ENCODE measurements around the gene SETD6.

The SETD6 gene

GRCh38 chr16:58509256-58510096, 5.8 kb upstream of the SETD6 start:
- DNase-seq = no peak

DNA sequence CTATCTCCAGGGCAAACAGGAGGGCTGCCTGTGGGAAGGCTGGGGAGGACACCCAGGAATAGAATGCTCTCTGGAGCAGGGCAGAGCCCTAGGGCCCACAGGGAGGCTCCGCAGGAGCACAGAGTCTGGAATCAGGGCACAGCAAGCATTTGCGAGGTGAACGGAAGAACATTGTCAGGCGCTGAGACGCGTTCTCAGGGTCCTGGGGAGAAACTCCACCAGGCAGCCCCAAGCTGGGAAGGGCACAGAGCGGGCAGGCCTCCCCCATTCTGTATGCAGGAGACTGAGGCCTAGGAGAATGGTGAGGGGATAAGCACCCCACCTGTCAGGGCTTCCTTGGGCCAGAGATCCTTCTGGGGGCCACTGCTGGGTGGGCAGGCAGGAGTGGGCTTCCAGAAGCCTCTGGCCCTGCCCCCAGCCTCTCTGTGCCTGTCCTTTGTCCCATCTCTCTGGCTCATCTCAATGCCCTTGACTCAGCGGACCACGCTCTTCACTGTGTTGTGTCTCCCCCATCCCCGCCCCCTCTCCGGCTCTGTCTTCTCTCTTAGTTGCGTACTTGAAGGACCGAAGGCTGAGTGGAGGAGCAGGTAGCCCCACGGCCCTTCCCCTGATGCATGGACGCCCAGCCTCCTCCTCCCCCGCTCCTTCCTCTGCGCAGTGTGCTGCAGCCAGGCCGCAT, 5.1 kb upstream of the SETD6 start:
- DNase-seq = no peak

GRCh38 chr16:58510776-58511628, 4.3 kb upstream of the SETD6 start:
- no peak for DNase-seq

DNA sequence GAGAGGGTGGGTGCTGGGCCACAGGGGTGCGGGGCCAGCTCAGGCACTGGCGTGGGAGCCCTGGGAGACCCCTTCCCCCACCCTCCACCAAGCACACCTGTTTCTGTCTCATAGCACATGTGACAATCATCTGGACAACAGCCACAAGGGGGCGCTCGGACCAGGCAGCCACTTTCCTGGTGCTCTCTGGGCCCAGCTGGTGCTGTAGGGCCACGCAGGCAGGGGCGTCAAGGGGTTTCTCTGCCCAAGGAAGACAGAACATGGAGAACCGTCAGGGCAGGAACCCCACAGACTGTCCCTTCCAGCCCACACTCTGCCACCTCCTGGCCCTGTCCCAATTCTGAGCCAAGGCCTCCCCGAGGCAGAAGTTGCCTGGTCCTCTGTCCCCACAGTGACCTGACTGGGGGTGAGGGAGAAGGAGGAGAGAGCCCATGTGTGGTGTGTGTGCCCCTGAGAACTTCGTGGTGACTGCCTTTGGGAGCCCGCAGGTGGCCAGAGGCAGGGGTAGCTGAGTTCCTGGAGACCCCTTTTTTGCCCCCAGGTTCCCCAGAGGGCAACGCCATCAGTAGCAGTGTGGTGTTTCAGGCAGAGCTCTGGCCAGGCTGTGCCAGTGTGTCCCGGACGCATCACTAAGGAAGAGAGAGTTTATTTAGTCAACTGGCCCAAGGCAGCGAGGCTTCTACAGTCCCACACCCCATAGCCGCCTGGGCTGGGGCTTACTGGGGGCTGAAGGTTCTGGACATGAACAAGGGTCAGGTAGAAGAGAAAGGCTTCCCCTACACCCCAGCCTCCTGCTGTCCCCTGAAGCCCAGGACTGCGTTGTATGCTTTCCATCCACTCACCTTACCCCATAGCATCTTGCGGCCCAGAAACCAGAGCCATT, 3.1 kb upstream of the SETD6 start:
- DNase-seq = peak; percentile 53

DNA sequence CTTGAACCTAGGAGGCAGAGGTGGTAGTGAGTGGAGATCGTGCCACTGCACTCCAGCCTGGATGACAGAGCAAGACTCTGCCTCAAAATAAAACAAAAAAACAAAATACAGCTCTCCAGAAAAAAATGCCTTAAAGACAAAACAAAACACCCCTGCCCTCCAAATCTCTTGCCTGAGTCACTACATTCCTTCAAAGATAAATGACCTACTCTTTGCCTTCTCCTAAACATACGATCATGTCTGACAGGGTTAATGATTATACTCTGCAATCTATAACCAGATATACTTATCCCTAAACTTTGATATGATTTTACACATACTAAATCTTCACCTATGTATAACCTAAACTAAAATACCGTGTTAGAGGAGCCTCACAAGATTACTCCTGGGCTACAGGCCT, 1.4 kb upstream of the SETD6 start:
- no peak for DNase-seq

DNA sequence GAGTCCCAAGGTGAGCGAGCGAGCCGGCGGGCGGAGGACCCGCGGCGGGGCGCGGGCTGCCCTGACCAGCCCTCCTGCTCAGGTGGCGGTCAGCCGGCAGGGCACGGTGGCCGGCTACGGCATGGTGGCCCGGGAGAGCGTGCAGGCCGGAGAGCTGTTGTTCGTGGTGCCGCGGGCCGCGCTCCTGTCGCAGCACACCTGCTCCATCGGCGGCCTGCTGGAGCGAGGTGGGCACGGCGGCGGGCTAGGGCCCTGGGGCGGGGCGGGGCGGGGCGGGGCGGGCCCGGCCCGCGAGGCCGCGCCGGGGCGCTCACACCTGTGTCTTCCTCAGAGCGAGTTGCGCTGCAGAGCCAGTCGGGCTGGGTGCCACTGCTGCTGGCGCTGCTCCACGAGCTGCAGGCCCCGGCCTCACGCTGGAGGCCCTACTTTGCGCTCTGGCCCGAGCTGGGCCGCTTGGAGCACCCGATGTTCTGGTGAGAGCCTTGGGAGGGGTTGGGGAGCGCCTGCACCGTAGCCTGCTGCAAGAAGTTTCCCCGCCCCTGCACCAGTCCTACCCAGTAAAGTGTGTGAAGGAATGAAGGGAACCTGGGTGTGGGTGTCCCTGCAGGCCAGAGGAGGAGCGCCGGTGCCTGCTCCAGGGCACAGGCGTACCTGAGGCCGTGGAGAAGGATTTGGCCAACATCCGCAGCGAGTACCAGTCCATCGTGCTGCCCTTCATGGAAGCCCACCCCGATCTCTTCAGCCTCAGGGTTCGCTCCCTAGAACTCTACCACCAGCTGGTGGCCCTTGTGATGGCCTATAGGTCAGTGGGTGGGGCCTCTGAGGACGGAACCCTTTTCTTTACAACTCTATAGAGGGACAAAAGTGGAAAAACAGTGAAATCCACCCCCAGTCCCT, 802 bp downstream of the SETD6 start:
- DNase-seq = no peak

DNA sequence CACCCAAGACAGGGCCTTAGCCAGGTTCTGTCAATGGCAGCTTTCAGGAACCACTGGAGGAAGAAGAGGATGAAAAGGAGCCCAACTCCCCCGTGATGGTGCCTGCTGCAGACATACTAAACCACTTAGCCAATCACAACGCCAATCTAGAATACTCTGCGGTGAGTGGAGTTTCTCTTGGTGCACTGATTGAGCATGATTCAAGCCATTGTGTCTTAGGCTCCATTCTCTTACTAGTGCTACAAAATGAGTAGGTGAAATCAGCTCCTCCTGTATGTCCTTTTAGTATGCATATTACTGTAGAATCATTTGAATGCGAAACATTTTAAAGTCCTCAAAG, 1.4 kb downstream of the SETD6 start:
- no peak for DNase-seq

DNA sequence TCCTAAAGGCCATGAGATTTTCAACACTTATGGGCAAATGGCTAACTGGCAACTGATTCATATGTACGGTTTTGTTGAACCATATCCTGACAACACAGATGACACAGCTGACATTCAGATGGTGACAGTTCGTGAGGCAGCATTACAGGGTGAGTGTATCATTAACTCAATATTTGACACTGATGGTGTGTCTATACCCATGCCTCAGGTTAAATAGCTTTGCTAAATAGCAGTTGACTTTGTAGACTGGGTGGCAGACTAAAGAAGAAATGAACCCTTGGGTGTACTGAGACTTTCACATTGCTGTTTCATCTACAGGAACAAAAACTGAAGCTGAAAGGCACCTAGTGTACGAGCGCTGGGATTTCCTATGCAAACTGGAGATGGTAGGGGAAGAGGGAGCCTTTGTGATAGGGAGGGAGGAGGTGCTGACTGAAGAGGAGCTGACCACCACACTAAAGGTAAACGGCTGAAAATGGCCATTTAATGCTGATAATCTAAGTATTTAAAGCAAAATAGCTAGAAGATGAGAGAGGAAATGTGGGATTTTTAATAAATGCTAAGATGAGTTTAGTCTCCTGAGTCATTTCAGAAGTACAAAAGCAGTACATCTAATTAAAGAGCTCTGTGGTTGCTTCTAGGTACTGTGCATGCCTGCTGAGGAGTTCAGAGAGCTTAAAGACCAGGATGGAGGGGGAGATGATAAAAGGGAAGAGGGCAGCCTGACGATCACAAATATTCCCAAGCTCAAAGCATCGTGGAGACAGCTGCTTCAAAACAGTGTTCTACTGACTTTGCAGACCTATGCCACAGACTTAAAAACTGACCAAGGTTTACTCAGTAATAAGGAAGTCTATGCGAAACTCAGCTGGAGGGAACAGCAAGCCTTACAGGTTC, 3.0 kb downstream of the SETD6 start:
- no peak for DNase-seq

DNA sequence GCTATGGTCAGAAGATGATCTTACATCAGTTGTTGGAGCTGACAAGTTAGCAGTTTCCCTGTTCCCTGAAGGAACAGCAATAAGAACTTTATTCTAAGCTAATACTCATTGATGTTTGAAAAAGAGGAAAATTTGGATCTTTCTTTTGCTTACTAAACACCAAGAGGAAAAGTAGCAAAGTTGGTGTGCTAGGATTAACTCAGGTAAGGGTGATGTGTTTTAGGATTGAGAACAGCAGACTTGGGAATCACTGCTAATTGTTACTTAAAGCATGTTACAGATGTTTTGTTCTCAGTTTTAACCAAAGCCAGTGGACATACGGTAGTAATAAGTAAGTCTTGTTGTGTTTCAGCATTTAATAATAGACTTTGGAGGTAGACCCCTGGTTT, 3.7 kb downstream of the SETD6 start:
- DNase-seq = no peak

GRCh38 chr16:58519707-58520106, 4.4 kb downstream of the SETD6 start:
- DNase-seq = no peak

DNA sequence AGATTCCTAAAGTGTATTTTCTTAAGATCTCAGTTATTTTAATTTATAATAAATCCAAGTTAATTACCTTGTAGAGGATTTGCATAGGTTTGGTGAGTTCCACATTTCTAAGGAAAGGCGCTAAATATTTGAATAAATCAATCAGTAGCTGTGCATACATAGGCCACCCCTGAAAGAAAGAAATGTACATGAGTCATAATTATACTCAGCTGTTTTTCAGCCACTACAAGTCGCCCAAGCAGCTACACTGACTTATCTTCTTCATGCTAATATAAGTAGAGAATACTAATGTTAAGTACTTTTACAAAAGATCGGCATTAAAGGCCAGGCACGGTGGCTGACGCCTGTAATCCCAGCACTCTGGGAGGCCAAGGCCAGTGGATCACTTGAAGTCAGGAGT, 14.9 kb downstream of the SETD6 start:
- DNase-seq = no peak

DNA sequence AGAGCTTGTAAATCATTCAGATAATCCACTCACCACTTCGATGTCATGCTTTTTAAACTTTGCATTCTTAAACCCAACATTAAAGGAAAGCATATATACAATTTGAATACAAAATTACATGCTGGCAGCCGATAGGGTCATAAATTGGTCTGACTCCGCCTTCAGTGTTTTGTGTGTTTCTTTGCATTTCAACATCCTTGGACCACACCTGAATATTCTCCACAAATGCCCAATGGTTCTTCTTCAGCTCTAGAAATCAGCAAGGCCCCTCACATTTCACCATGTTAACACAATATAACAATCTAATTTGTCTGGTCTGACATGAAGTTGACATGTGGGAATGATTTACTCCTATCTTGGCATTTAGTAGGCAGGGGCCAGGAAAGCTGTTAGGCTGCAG, 17.1 kb downstream of the SETD6 start:
- no peak for DNase-seq

- DNase-seq = no peak
Measured at GRCh38 chr16:58533751-58534470, 18.6 kb downstream of the SETD6 start.

- no peak for DNase-seq
Measured at GRCh38 chr16:58535100-58535499, 19.8 kb downstream of the SETD6 start.

GRCh38 chr16:58536278-58536677, 21.0 kb downstream of the SETD6 start:
- no peak for DNase-seq

- DNase-seq = no peak
Measured at GRCh38 chr16:58537124-58537906, 22.0 kb downstream of the SETD6 start.

DNA sequence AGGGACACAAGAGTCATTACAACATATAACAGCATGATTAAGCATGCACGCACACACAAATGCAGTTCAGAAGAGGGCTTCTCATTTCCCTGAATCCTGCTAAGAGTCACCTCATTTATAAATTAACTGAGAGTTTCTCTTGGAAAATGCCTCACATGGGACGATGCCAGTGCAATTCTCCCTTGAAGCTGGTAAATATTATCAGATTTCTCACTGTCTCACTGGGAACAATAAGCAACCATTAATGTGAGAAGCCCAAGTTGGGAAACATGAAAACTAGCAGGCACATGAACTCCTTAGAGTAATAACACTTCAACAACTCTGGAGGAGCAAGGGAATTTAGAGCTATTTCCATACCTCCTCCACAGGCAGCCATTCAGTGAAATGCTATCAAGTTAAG, 26.4 kb downstream of the SETD6 start:
- DNase-seq = no peak

DNA sequence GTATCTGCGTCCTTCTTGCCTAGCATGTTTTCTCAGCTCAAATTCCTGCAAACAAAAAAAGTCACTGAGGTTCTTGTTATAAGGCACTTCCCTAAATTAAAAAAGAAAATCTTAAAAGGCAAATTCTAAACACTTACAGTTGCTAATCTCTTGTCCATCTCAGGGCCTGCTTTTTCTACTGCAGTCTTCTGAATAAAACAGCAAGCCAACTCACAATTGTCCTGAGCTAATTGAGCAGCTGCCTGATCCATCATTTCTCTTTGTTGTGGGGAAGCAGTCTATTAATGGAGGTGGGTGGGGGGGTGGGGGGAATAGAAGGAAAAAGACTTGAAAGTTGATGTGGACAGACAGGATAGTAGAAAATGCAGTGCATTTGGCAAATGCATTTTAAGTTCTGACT, 27.0 kb downstream of the SETD6 start:
- no peak for DNase-seq

DNA sequence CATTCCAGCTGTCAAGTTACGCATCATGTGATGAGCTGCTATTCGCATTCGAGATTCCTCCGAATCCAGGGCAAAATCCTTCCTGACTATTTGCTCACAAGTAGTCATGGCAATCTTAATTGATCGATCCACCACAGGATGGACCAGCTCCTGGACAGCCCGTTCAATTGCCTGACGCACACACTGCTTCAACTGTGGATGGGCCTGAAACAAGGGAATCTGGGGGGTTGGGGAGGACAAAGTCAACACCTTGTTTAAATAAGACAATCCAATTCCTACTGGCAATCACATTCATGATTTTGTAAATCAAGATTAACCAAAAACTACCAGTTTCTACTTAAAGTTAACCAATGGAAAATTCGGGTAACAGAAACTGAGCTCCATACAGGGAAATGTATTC, 28.4 kb downstream of the SETD6 start:
- DNase-seq = no peak
